HEK293 (cell line): Measurements from ENCODE around the gene UNC50.

ENCODE experiments used
- ATF2 ChIP-seq: fragments of 450-650 bp; formaldehyde crosslinking; IDR thresholded peaks from 2 replicates; pipeline ENCODE4 v1.5.1; 2016; ENCODE audit warnings: missing biosample characterization, missing genetic modification characterization, low read depth
- CTCF ChIP-seq: fragments of 450-650 bp; formaldehyde crosslinking; IDR thresholded peaks from 2 replicates; pipeline ENCODE4 v1.5.1; 2016; ENCODE audit warnings: missing biosample characterization, missing genetic modification characterization
- RBAK ChIP-seq: fragments of 450-650 bp; formaldehyde crosslinking; IDR thresholded peaks from 2 replicates; pipeline ENCODE4 v1.5.1; 2016; ENCODE audit warnings: missing biosample characterization, missing genetic modification characterization
- SCRT2 ChIP-seq: fragments of 450-650 bp; formaldehyde crosslinking; IDR thresholded peaks from 2 replicates; pipeline ENCODE4 v1.5.1; 2016; ENCODE audit warnings: missing biosample characterization, missing genetic modification characterization
- ZFP3 ChIP-seq: fragments of 450-650 bp; formaldehyde crosslinking; IDR thresholded peaks from 2 replicates; pipeline ENCODE4 v1.5.1; 2016; ENCODE audit warnings: low read depth, missing biosample characterization, missing genetic modification characterization
- ZNF112 ChIP-seq: fragments of 450-650 bp; formaldehyde crosslinking; IDR thresholded peaks from 2 replicates; pipeline ENCODE4 v1.5.0; 2017; ENCODE audit warnings: missing biosample characterization, missing genetic modification characterization
- ZNF423 ChIP-seq: fragments of 450-650 bp; formaldehyde crosslinking; IDR thresholded peaks from 2 replicates; pipeline ENCODE4 v1.5.1; 2016; ENCODE audit warnings: missing biosample characterization, missing genetic modification characterization

- no peak for TF ChIP-seq ZNF112
- no peak for TF ChIP-seq CTCF (tag by site-specific recombination)
- TF ChIP-seq SCRT2 (tag by site-specific recombination): no peak
- TF ChIP-seq RBAK: no peak
- TF ChIP-seq ATF2 (tag by site-specific recombination): no peak
- no peak for TF ChIP-seq ZNF423 (tag by site-specific recombination)
- TF ChIP-seq ZFP3: no peak
Measured at GRCh38 chr2:98565941-98566340, 42.4 kb upstream of the UNC50 start.
